HCT116 (cell line): ENCODE measurements around the gene KIAA1614.

Experiments
- CEBPB ChIP-seq: IDR thresholded peaks from 2 replicates; pipeline ENCODE4 v1.6.1; 2012; ENCODE audit warnings: low read depth
- CTCF ChIP-seq, 3 experiments: fragments of 200-600 bp in 1 of 3; sonication (generic) in 1 of 3; IDR thresholded peaks in 2 of 3; conservative IDR thresholded peaks in 1 of 3; 2 replicates each; pipeline ENCODE4 v1.5.1; 2012 to 2017; ENCODE audit warnings: low read depth in 2 of 3, low read length in 2 of 3, antibody characterized with exemption in 1 of 3, borderline replicate concordance in 1 of 3, control low read depth in 1 of 3, mild to moderate bottlenecking in 1 of 3, mixed read lengths in 1 of 3, mixed run types in 1 of 3, moderate library complexity in 1 of 3; ENCODE audit not compliant: insufficient read depth in 1 of 3
- EZH2 ChIP-seq: fragments of 200-600 bp; sonication (generic); IDR thresholded peaks from 2 replicates; pipeline ENCODE4 v1.6.1; 2017; ENCODE audit warnings: antibody characterized with exemption, mixed run types
- EZH2phosphoT487 ChIP-seq: fragments of 200-600 bp; IDR thresholded peaks from 2 replicates; pipeline ENCODE4 v1.6.1; 2018; ENCODE audit warnings: antibody characterized with exemption, borderline replicate concordance
- FOSL1 ChIP-seq: IDR thresholded peaks from 2 replicates; pipeline ENCODE4 v1.6.1; 2012; ENCODE audit warnings: low read depth
- POLR2A ChIP-seq: IDR thresholded peaks from 2 replicates; pipeline ENCODE4 v1.7.0; 2011; ENCODE audit warnings: borderline replicate concordance; ENCODE audit not compliant: insufficient read depth, insufficient read length; ENCODE audit errors: extremely low read depth
- POLR2AphosphoS5 ChIP-seq: IDR thresholded peaks from 2 replicates; pipeline ENCODE4 v1.6.1; 2011; ENCODE audit warnings: mild to moderate bottlenecking, low read depth, low read length, moderate library complexity
- RAD21 ChIP-seq: IDR thresholded peaks from 2 replicates; pipeline ENCODE4 v1.6.1; 2012; ENCODE audit warnings: low read depth, mild to moderate bottlenecking
- SP1 ChIP-seq: IDR thresholded peaks from 2 replicates; pipeline ENCODE4 v1.6.1; 2012; ENCODE audit warnings: low read depth
- YY1 ChIP-seq: IDR thresholded peaks from 2 replicates; pipeline ENCODE4 v1.6.1; 2011; ENCODE audit warnings: low read length, low read depth, moderate library complexity, mild to moderate bottlenecking; ENCODE audit not compliant: insufficient replicate concordance; ENCODE audit errors: extremely low read depth
- ZBTB33 ChIP-seq: IDR thresholded peaks from 2 replicates; pipeline ENCODE4 v1.6.1; 2011; ENCODE audit warnings: mild to moderate bottlenecking, low read length, moderate library complexity; ENCODE audit not compliant: insufficient replicate concordance; ENCODE audit errors: extremely low read depth
- ZFX ChIP-seq: fragments of 450-650 bp; IDR thresholded peaks from 2 replicates; pipeline ENCODE4 v1.6.1; 2017
- ZNF274 ChIP-seq: fragments of 200-500 bp; sonication (Bioruptor generic); IDR thresholded peaks from 2 replicates; pipeline ENCODE4 v1.6.1; 2014; ENCODE audit warnings: mild to moderate bottlenecking, low read depth, low read length, inconsistent platforms

GRCh38 chr1:180946056-180946455, 33.4 kb downstream of the KIAA1614 start:
- TF ChIP-seq POLR2A (no peak), RAD21 (no peak), CTCF (IDR thresholded peaks at IDR 0.05 in 2 of 3, conservative IDR thresholded peaks at IDR 0.05 in 1 of 3; ENCODE audit: borderline replicate concordance in 1 of 3, insufficient read depth in 1 of 3, low read depth in 2 of 3, low read length in 2 of 3) (no peak), ZFX (no peak), YY1 (no peak), ZNF274 (no peak), EZH2 (no peak), ZBTB33 (no peak), SP1 (no peak), POLR2AphosphoS5 (no peak), CEBPB (no peak), FOSL1 (no peak), EZH2phosphoT487 (no peak)
